K562 (cell line): ENCODE results near the gene PARD3. TPM values are rescaled to one million over a fixed set of nuclear protein-coding genes. Genes with fewer than 3 reads are reported as not detected.

Source experiments
- ATAC-seq: fragments of 200-7000 bp; cut with Tn5 transposase; 3 replicates; pipeline ENCODE4 v1.9.1; 2020; ENCODE audit warnings: moderate library complexity
- BruUV-seq: library from RNA; stranded (reverse); fragments of 400-500 nt; replicated peaks from 2 replicates; lab custom pipeline; 2021; lab: Mats Ljungman, UMichigan
- CTCF ChIA-PET: fragments of 300-600 bp; formaldehyde crosslinking; extraction: SDS; loops from one replicate; lab custom pipeline; 2021; ENCODE audit warnings: low intra/inter-chr PET ratio; lab: Yijun Ruan, JAX
- POLR2A ChIA-PET: fragments of 300-600, 350-650 bp; sonication (Branson Sonifier 250); formaldehyde crosslinking; extraction: SDS; loops from one replicate; lab custom pipeline; 2021; ENCODE audit warnings: antibody characterized with exemption, inconsistent platforms; lab: Yijun Ruan, JAX
- DNase-seq, 4 experiments: peaks; one replicate each; pipeline versions ENCODE4 v3.0.0 to v3.0.0-alpha.2; 2011 to 2018; ENCODE audit warnings: low spot score in 3 of 4, mixed read lengths in 3 of 4; ENCODE audit errors: extremely low read depth in 1 of 4
- FAIRE-seq: peaks from 2 replicates; lab custom pipeline; 2011; peaks lifted over from hg19 to GRCh38; lab: Jason Lieb, UNC
- H2AFZ ChIP-seq: 2 replicates; pipeline ENCODE4 v1.6.0; 2011; ENCODE audit warnings: low read depth, low read length, control low read depth, inconsistent platforms
- H3K27ac ChIP-seq: fragments of 200-600 bp; 3 replicates; pipeline ENCODE4 v1.8.0; 2011; ENCODE audit warnings: low read depth, mild to moderate bottlenecking, control low read depth, inconsistent platforms, low read length, moderate library complexity, mixed read lengths; ENCODE audit errors: extremely low read depth
- H3K27me3 ChIP-seq, 2 experiments: fragments of 300-600 bp in 1 of 2; 2 replicates in 1 of 2; 3 replicates in 1 of 2; pipeline versions ENCODE4 v1.6.0 to v1.8.0; 2011; ENCODE audit warnings: inconsistent platforms in 2 of 2, low read length in 2 of 2, mild to moderate bottlenecking in 1 of 2, mixed read lengths in 1 of 2, moderate library complexity in 1 of 2; ENCODE audit not compliant: control insufficient read depth in 2 of 2, insufficient read depth in 2 of 2
- H3K36me3 ChIP-seq: fragments of 300-600 bp; 3 replicates; pipeline ENCODE4 v1.8.0; 2011; ENCODE audit warnings: mild to moderate bottlenecking, low read length, inconsistent platforms; ENCODE audit not compliant: control insufficient read depth, insufficient read depth
- H3K4me1 ChIP-seq, 2 experiments: fragments of 200-600 bp in 1 of 2; replicated peaks in 1 of 2; 2 replicates in 1 of 2; 3 replicates in 1 of 2; pipeline versions ENCODE4 v1.5.1 to v1.8.0; 2011; ENCODE audit warnings: inconsistent platforms in 2 of 2, low read length in 2 of 2, mild to moderate bottlenecking in 1 of 2, mixed read lengths in 1 of 2, moderate library complexity in 1 of 2; ENCODE audit not compliant: control insufficient read depth in 2 of 2, insufficient read depth in 2 of 2
- H3K4me2 ChIP-seq: 2 replicates; pipeline ENCODE4 v1.6.1; 2011; ENCODE audit warnings: low read length, control low read depth, inconsistent platforms, mixed read lengths; ENCODE audit not compliant: insufficient read depth
- H3K4me3 ChIP-seq: fragments of 200-600 bp; sonication (generic), shearing (Covaris generic); 2 replicates; pipeline ENCODE4 v1.5.1; 2016; ENCODE audit warnings: control low read depth, inconsistent platforms
- H3K79me2 ChIP-seq: fragments of 200-600 bp; 3 replicates; pipeline ENCODE4 v1.8.0; 2011; ENCODE audit warnings: low read length, inconsistent platforms; ENCODE audit not compliant: control insufficient read depth, insufficient read depth
- H3K9ac ChIP-seq, 2 experiments: 2 replicates each; pipeline versions ENCODE4 v1.6.0 to v1.6.1; 2011; ENCODE audit warnings: low read depth in 2 of 2, low read length in 2 of 2, control low read depth in 1 of 2, inconsistent platforms in 1 of 2, mild to moderate bottlenecking in 1 of 2, mixed read lengths in 1 of 2; ENCODE audit not compliant: insufficient read depth in 1 of 2
- H3K9me1 ChIP-seq: one replicate; pipeline ENCODE4 v1.6.0; 2011; ENCODE audit warnings: inconsistent platforms, mild to moderate bottlenecking, low read length, moderate library complexity; ENCODE audit not compliant: control insufficient read depth, insufficient read depth
- H3K9me3 ChIP-seq: replicated peaks from 2 replicates; pipeline ENCODE4 v1.5.1; 2011; ENCODE audit warnings: low read depth, low read length, inconsistent platforms; ENCODE audit not compliant: control insufficient read depth, insufficient read depth
- H4K20me1 ChIP-seq: replicated peaks from 2 replicates; pipeline ENCODE4 v1.6.1; 2011; ENCODE audit warnings: low read length, inconsistent platforms, mixed read lengths; ENCODE audit not compliant: control insufficient read depth, insufficient read depth
- ARID1B ChIP-seq: fragments of 450-650 bp; IDR thresholded peaks from 2 replicates; pipeline ENCODE4 v1.6.1; 2016; ENCODE audit warnings: antibody characterized with exemption, mild to moderate bottlenecking, inconsistent platforms
- BRD4 ChIP-seq: fragments of 200-600 bp; sonication (generic); IDR thresholded peaks from 2 replicates; pipeline ENCODE4 v1.6.1; 2017; ENCODE audit warnings: inconsistent platforms
- BRF1 ChIP-seq: IDR thresholded peaks from 3 replicates; pipeline ENCODE4 v1.6.1; 2011; ENCODE audit warnings: borderline replicate concordance, mild to moderate bottlenecking; ENCODE audit not compliant: insufficient read length; ENCODE audit errors: extremely low read depth
- FOXJ2 ChIP-seq: fragments of 200-800 bp; sonication (Bioruptor generic); IDR thresholded peaks from 2 replicates; pipeline ENCODE4 v1.6.1; 2016; ENCODE audit warnings: missing genetic modification characterization, missing compliant biosample characterization
- FOXM1 ChIP-seq, 2 experiments: fragments of 450-650 bp in 1 of 2; sonication (generic) in 1 of 2; formaldehyde crosslinking in 1 of 2; IDR thresholded peaks; 2 replicates each; pipeline versions ENCODE4 v1.6.1 to v1.9.0; 2017 to 2022; ENCODE audit warnings: low read depth in 2 of 2, mild to moderate bottlenecking in 2 of 2, missing genetic modification reagents in 1 of 2, moderate library complexity in 1 of 2
- L3MBTL2 ChIP-seq: fragments of 450-650 bp; IDR thresholded peaks from 2 replicates; pipeline ENCODE4 v1.6.1; 2016; ENCODE audit warnings: mild to moderate bottlenecking, moderate library complexity
- OTX1 ChIP-seq: fragments of 450-650 bp; formaldehyde crosslinking; IDR thresholded peaks from 2 replicates; pipeline ENCODE4 v1.4.0; 2022; ENCODE audit warnings: mild to moderate bottlenecking
- PCBP1 ChIP-seq: fragments of 200-400 bp; formaldehyde crosslinking; IDR thresholded peaks from 2 replicates; pipeline ENCODE4 v1.6.1; 2018; ENCODE audit warnings: mild to moderate bottlenecking, low read depth, low read length; ENCODE audit not compliant: poor library complexity, severe bottlenecking
- REST ChIP-seq, 2 experiments: fragments of 450-650 bp; formaldehyde crosslinking in 1 of 2; IDR thresholded peaks; 2 replicates each; pipeline versions ENCODE4 v1.4.0 to v1.6.1; 2014 to 2020; ENCODE audit warnings: mild to moderate bottlenecking in 2 of 2, borderline replicate concordance in 1 of 2, low read depth in 1 of 2
- TFE3 ChIP-seq: fragments of 450-650 bp; formaldehyde crosslinking; IDR thresholded peaks from 2 replicates; pipeline ENCODE4 v1.4.0; 2020; ENCODE audit warnings: mild to moderate bottlenecking, mixed read lengths
- ZNF3 ChIP-seq: fragments of 250-450 bp; sonication (Bioruptor Pico); IDR thresholded peaks from 2 replicates; pipeline ENCODE4 v1.5.0; 2021; ENCODE audit warnings: mild to moderate bottlenecking, moderate library complexity
- ZNF347 ChIP-seq: fragments of 450-650 bp; formaldehyde crosslinking; IDR thresholded peaks from 2 replicates; pipeline ENCODE4 v1.4.0; 2020; ENCODE audit warnings: low read depth, mild to moderate bottlenecking, moderate library complexity
- ZNF668 ChIP-seq: fragments of 250-450 bp; sonication (Bioruptor Pico); IDR thresholded peaks from 2 replicates; pipeline ENCODE4 v1.8.0; 2022; ENCODE audit warnings: mild to moderate bottlenecking, inconsistent platforms
- WGBS: fragments of 100-300 bp; shearing (Covaris generic); methylation state at CpG from one replicate; pipeline ENCODE4 v1.1.6; 2016; ENCODE audit warnings: low coverage, mixed read lengths; ENCODE audit not compliant: insufficient coverage; ENCODE audit errors: missing lambda C conversion rate; 5-methylcytosine and 5-hydroxymethylcytosine counted together
- in situ Hi-C: fragments of 300-500 bp; cut with MboI; formaldehyde crosslinking; loops from 4 replicates; pipeline ENCODE4 v1.15.0; 2018; ENCODE audit warnings: inconsistent platforms, mixed read lengths
- intact Hi-C: fragments of 100-400 bp; cut with micrococcal nuclease; formaldehyde crosslinking; loops from 2 replicates; pipeline ENCODE4 v1.14.2; 2022
- polyA plus RNA-seq, 8 experiments: library from polyadenylated mRNA; depleted of rRNA in 4 of 8; stranded (reverse) in 5 of 8; unstranded in 3 of 8; fragments of >200 nt; fragmentation: Nextera tagmentation in 2 of 8; fragmentation: Illumina TruSeq in 1 of 8; extraction: Ambion mirVana in 2 of 8; extraction: Trizol in 1 of 8; gene quantifications; 2 replicates each; pipeline versions ENCODE4 v1.2.1 to v1.2.3, GENCODE V29; 2011 to 2014; ENCODE audit warnings: inconsistent platforms in 1 of 8, missing spikeins in 1 of 8
- total RNA-seq, 7 experiments: library from RNA; depleted of rRNA in 6 of 7; stranded (reverse); fragments of >200 nt in 6 of 7; fragmentation: Illumina TruSeq in 2 of 7; extraction: Trizol in 2 of 7; gene quantifications; 2 replicates each; pipeline versions ENCODE4 v1.2.1 to v1.2.3, GENCODE V29; 2011 to 2021; ENCODE audit warnings: low replicate concordance in 1 of 7

The PARD3 gene
- total and polyA plus RNA-seq, 9 of the 15 experiments (the other 6 are each of a cell fraction or from before 2014, with no cell fraction given) = 2.7 to 11.7 (median 7.7) TPM

- Histone ChIP-seq H3K4me3 (no peak overlapping the region), H2AFZ (no peak overlapping the region), H3K4me1 (no peaks in the 10 kb centered on the region), H3K27ac (no peak overlapping the region), H3K4me2 (no peak overlapping the region), H3K79me2 (no peaks in the 10 kb centered on the region), H3K36me3 (no peaks in the 10 kb centered on the region), H4K20me1 (no peaks in the 10 kb centered on the region; the same call in 1 of the 2 replicates), H3K27me3 (no peaks in the 10 kb centered on the region; a peak in 1 of 5 replicates), H3K9me1 (no peaks in the 10 kb centered on the region), H3K9me3 (no peaks in the 10 kb centered on the region), H3K9ac (no peak overlapping the region)
- in situ Hi-C loops (no loop called here), intact Hi-C loops (no loop called here)
- CTCF ChIA-PET = no interaction called here
- 13% methylated on average over 2 of the region's 2 CpGs for WGBS
- no peak for FAIRE-seq
- DNase-seq = no peak
- POLR2A ChIA-PET = no interaction called here
- no peak for ATAC-seq
- BruUV-seq = no TSS peak
- TF ChIP-seq ZNF3 (CRISPR knock-in tag) = no peak
- no peak for TF ChIP-seq ARID1B
- no peak for TF ChIP-seq REST (IDR thresholded peaks at IDR 0.05; ENCODE audit: borderline replicate concordance)
- no peak for TF ChIP-seq REST (CRISPR knock-in tag; IDR thresholded peaks at IDR 0.05; ENCODE audit: low read depth)
- no peak for TF ChIP-seq ZNF668 (CRISPR knock-in tag)
- no peak for TF ChIP-seq BRD4
- TF ChIP-seq OTX1 (CRISPR knock-in tag) = no peak
- no peak for TF ChIP-seq FOXM1 (IDR thresholded peaks at IDR 0.05; ENCODE audit: low read depth)
- TF ChIP-seq FOXM1 (CRISPR knock-in tag; IDR thresholded peaks at IDR 0.05; ENCODE audit: low read depth) = no peak
- no peak for TF ChIP-seq L3MBTL2
- TF ChIP-seq ZNF347 (CRISPR knock-in tag) = no peak
- no peak for TF ChIP-seq PCBP1
- no peak for TF ChIP-seq TFE3 (CRISPR knock-in tag)
- TF ChIP-seq FOXJ2 (tag) = no peak
- no peak for TF ChIP-seq BRF1
These were observed 267.4 kb downstream of the PARD3 start for GRCh38 chr10:34547695-34548094.
